Endodermal cell (in vitro differentiated cells): ENCODE results near the gene NR1H4. TPM values are rescaled to one million over a fixed set of nuclear protein-coding genes. Genes with fewer than 3 reads are reported as not detected.

Source experiments
- DNase-seq: peaks from one replicate; pipeline ENCODE4 v3.0.0-alpha.2; 2017
- H3K27ac ChIP-seq: 2 replicates; pipeline ENCODE4 v1.5.1; 2013; ENCODE audit warnings: mild to moderate bottlenecking, low read depth, low read length, moderate library complexity
- H3K27me3 ChIP-seq: 2 replicates; pipeline ENCODE4 v1.6.1; 2013; ENCODE audit warnings: mild to moderate bottlenecking, low read length, moderate library complexity; ENCODE audit not compliant: insufficient read depth, control insufficient read depth, poor library complexity, severe bottlenecking
- H3K36me3 ChIP-seq: 2 replicates; pipeline ENCODE4 v1.7.0; 2013; ENCODE audit warnings: mild to moderate bottlenecking, low read length, moderate library complexity; ENCODE audit not compliant: control insufficient read depth, insufficient read depth
- H3K4me1 ChIP-seq: one replicate; pipeline ENCODE4 v1.7.0; 2013; ENCODE audit warnings: low read length; ENCODE audit not compliant: control insufficient read depth, insufficient read depth
- H3K4me3 ChIP-seq: 2 replicates; pipeline ENCODE4 v1.5.1; 2013; ENCODE audit warnings: mild to moderate bottlenecking, low read length, moderate library complexity
- H3K9ac ChIP-seq: 2 replicates; pipeline ENCODE4 v1.6.1; 2013; ENCODE audit warnings: mild to moderate bottlenecking, low read length, moderate library complexity; ENCODE audit not compliant: poor library complexity, severe bottlenecking; ENCODE audit errors: extremely low read depth
- H3K9me3 ChIP-seq: 2 replicates; pipeline ENCODE4 v1.6.1; 2013; ENCODE audit warnings: mild to moderate bottlenecking, low read length, moderate library complexity; ENCODE audit not compliant: control insufficient read depth
- H3K27ac Mint-ChIP-seq: 2 replicates; pipeline ENCODE4 v1.8.0; 2020; ENCODE audit warnings: mixed read lengths
- H3K27me3 Mint-ChIP-seq: 2 replicates; pipeline ENCODE4 v1.8.0; 2021; ENCODE audit warnings: mild to moderate bottlenecking, mixed read lengths; ENCODE audit not compliant: insufficient read depth
- H3K36me3 Mint-ChIP-seq: 2 replicates; pipeline ENCODE4 v1.8.0; 2020; ENCODE audit warnings: low read depth, mixed read lengths
- H3K4me1 Mint-ChIP-seq: 2 replicates; pipeline ENCODE4 v1.8.0; 2020; ENCODE audit warnings: mixed read lengths
- H3K4me3 Mint-ChIP-seq: 2 replicates; pipeline ENCODE4 v1.8.0; 2020; ENCODE audit warnings: mild to moderate bottlenecking, moderate library complexity, mixed read lengths
- H3K9me3 Mint-ChIP-seq: 2 replicates; pipeline ENCODE4 v1.8.0; 2020; ENCODE audit warnings: mild to moderate bottlenecking, mixed read lengths
- WGBS, 2 experiments: methylation state at CpG; one replicate each; pipeline versions ENCODE4 v1.1.5 to v1.1.7; 2013; ENCODE audit warnings: missing lambda C conversion rate in 2 of 2, mixed read lengths in 1 of 2; ENCODE audit not compliant: insufficient coverage in 1 of 2, insufficient read length in 1 of 2; 5-methylcytosine and 5-hydroxymethylcytosine counted together
- total RNA-seq, 2 donors: library from RNA; stranded (reverse); fragmentation: NEBNext Ultra II Directional in 1 of 2; extraction: Animal tissue kit (Norgen Biotek cat#: 25700) in 1 of 2; gene quantifications; 2 replicates in 1 of 2; 3 replicates in 1 of 2; pipeline ENCODE4 v1.2.1, GENCODE V29; 2021
- TF ChIP-seq, protein P1 (sequence below): fragments of 200-600 bp; sonication (generic); conservative IDR thresholded peaks from 2 replicates; pipeline ENCODE4 v1.5.0; 2021; ENCODE audit warnings: antibody characterized with exemption, mild to moderate bottlenecking

The NR1H4 gene
- total RNA-seq, 2 donors from 2014 or later = not detected

DNA sequence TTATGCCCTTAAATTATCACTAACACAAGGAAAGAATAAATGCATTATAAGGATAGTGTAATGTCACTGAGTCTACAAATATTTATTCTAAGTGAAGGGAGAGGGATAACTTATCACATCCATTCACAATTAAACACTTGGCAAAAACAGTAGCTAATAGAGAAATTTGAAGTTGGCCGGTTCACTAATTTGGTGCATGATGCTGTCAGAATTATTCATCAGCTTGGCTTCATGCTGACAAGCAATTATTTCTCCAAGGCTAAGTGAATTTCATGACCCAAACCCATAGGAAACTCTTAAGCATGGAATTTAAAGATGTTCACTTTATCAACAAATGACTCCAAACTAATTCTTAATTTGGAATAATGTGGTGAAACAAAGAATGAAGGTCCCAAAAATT lies 25.0 kb upstream of the NR1H4 start:
- TF ChIP-seq, protein P1, sequence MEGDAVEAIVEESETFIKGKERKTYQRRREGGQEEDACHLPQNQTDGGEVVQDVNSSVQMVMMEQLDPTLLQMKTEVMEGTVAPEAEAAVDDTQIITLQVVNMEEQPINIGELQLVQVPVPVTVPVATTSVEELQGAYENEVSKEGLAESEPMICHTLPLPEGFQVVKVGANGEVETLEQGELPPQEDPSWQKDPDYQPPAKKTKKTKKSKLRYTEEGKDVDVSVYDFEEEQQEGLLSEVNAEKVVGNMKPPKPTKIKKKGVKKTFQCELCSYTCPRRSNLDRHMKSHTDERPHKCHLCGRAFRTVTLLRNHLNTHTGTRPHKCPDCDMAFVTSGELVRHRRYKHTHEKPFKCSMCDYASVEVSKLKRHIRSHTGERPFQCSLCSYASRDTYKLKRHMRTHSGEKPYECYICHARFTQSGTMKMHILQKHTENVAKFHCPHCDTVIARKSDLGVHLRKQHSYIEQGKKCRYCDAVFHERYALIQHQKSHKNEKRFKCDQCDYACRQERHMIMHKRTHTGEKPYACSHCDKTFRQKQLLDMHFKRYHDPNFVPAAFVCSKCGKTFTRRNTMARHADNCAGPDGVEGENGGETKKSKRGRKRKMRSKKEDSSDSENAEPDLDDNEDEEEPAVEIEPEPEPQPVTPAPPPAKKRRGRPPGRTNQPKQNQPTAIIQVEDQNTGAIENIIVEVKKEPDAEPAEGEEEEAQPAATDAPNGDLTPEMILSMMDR = no peak
- DNase-seq = no peak
- Histone ChIP-seq H3K9me3 (no peaks in the 10 kb centered on the region), H3K27me3 (no peaks in the 10 kb centered on the region), H3K9ac (no peak overlapping the region), H3K4me3 (no peak overlapping the region), H3K4me1 (no peaks in the 10 kb centered on the region), H3K36me3 (no peaks in the 10 kb centered on the region), H3K27ac (no peak overlapping the region)
- H3K27me3 Mint-ChIP-seq = no peaks in the 10 kb centered on the region
- H3K36me3 Mint-ChIP-seq = peaks cover 2% of the 10 kb centered on the region
- no peaks in the 10 kb centered on the region for H3K9me3 Mint-ChIP-seq
- H3K4me1 Mint-ChIP-seq = peaks cover 8% of the 10 kb centered on the region
- WGBS, 2 experiments = 89% methylated on average over 1 of the region's 1 CpG; no CpG with 5 or more reads in 1 of the 2 experiments
- no peak overlapping the region for H3K4me3 Mint-ChIP-seq
- H3K27ac Mint-ChIP-seq = no peak overlapping the region

DNA sequence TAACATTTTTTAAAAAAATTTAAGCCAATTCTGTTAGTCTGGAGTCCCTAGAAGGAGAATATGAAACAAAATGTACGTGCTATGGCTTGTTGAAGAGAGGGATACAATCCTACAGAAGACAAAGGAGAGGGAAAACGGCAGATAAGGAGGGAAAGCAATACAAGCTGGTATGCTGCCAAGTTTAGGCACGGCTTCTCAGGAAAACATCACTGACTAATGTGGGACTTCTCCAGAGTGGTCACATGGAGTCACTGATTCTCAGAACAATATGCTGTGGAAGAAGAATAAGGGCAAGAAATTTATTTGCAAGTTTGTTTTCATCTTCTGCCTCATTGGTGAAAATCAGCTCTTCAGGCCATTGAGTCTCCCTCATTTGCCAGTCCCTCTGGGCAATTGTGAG lies 22.9 kb upstream of the NR1H4 start:
- Mint-ChIP-seq H3K36me3 (no peaks in the 10 kb centered on the region), H3K27ac (no peak overlapping the region), H3K4me1 (peaks cover 7% of the 10 kb centered on the region), H3K9me3 (no peaks in the 10 kb centered on the region), H3K4me3 (no peak overlapping the region), H3K27me3 (no peaks in the 10 kb centered on the region)
- Histone ChIP-seq H3K9ac (no peak overlapping the region), H3K27ac (no peak overlapping the region), H3K4me3 (no peak overlapping the region), H3K36me3 (no peaks in the 10 kb centered on the region), H3K4me1 (no peaks in the 10 kb centered on the region), H3K9me3 (no peaks in the 10 kb centered on the region), H3K27me3 (no peaks in the 10 kb centered on the region)
- no peak for DNase-seq
- TF ChIP-seq, protein P1 = no peak
- whole genome bisulfite sequencing, 2 experiments = 91 to 93% methylated on average over 3 of the region's 3 CpGs

DNA sequence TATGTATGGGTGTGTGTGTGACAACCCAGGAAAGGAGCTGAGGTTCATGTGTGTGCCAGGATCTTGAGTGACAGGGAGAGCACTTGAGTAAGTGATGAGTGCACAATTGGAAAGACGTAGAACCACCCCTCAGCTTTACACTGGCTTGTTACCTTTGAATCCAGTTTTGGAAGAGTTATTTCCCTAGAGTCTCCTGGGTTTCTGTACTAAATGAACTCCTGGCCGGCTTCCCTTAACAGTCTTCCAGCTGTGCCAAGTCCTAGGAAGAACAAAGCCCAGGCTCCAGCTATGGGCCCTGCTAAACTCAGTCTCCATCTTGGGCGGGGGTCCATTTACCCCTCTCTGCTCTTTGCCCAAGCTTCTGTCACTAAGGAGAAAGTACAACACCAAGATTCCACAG lies 19.7 kb upstream of the NR1H4 start:
- no peak overlapping the region for H3K9ac ChIP-seq
- H3K4me3 Mint-ChIP-seq = no peak overlapping the region
- TF ChIP-seq, protein P1 = no peak
- no peak overlapping the region for H3K27ac Mint-ChIP-seq
- no peaks in the 10 kb centered on the region for H3K4me1 ChIP-seq
- no peak overlapping the region for H3K27ac ChIP-seq
- H3K36me3 Mint-ChIP-seq = no peaks in the 10 kb centered on the region
- H3K36me3 ChIP-seq = no peaks in the 10 kb centered on the region
- WGBS, 2 experiments = 83 to 92% methylated on average over 2 to 3 of the region's 3 CpGs
- H3K4me3 ChIP-seq = no peak overlapping the region
- no peaks in the 10 kb centered on the region for H3K27me3 ChIP-seq
- H3K4me1 Mint-ChIP-seq = no peaks in the 10 kb centered on the region
- no peaks in the 10 kb centered on the region for H3K27me3 Mint-ChIP-seq
- H3K9me3 ChIP-seq = no peaks in the 10 kb centered on the region
- H3K9me3 Mint-ChIP-seq = no peaks in the 10 kb centered on the region
- no peak for DNase-seq
